WTC11 (cell line): Measurements from ENCODE around the gene RUFY2. TPM values are rescaled to one million over a fixed set of nuclear protein-coding genes. Genes with fewer than 3 reads are reported as not detected.

ENCODE experiments used
- ATAC-seq: fragments of 200-7000 bp; cut with Tn5 transposase; 2 replicates; pipeline ENCODE4 v1.10.0; 2021; ENCODE audit warnings: mild to moderate bottlenecking, moderate library complexity
- CTCF ChIA-PET: fragments of 300-600 bp; sonication (Branson Sonifier 250); formaldehyde crosslinking; loops from one replicate; lab custom pipeline; 2021; ENCODE audit warnings: antibody characterized with exemption; lab: Charles Lee
- POLR2A ChIA-PET: fragments of 350-600 bp; sonication (Branson Sonifier 250); formaldehyde crosslinking; loops from one replicate; lab custom pipeline; 2021; ENCODE audit warnings: antibody characterized with exemption; lab: Charles Lee
- DNase-seq: peaks from one replicate; pipeline ENCODE4 v3.0.0; 2021; ENCODE audit warnings: low spot score
- H3K27ac Mint-ChIP-seq: 2 replicates; pipeline ENCODE4 v1.8.0; 2021; ENCODE audit warnings: mixed read lengths
- H3K27me3 Mint-ChIP-seq: 2 replicates; pipeline ENCODE4 v1.8.0; 2021; ENCODE audit warnings: low read depth, mild to moderate bottlenecking, moderate library complexity, mixed read lengths
- H3K36me3 Mint-ChIP-seq: 2 replicates; pipeline ENCODE4 v1.8.0; 2021; ENCODE audit warnings: mixed read lengths
- H3K4me1 Mint-ChIP-seq: 2 replicates; pipeline ENCODE4 v1.8.0; 2022; ENCODE audit warnings: mixed read lengths
- H3K4me3 Mint-ChIP-seq: 2 replicates; pipeline ENCODE4 v1.8.0; 2021; ENCODE audit warnings: mild to moderate bottlenecking, moderate library complexity, mixed read lengths
- H3K9me3 Mint-ChIP-seq: 2 replicates; pipeline ENCODE4 v1.8.0; 2021; ENCODE audit warnings: mixed read lengths
- ATF1 ChIP-seq: sonication (generic); formaldehyde crosslinking; IDR thresholded peaks from 2 replicates; pipeline ENCODE4 v1.8.1; 2023; ENCODE audit warnings: mild to moderate bottlenecking, moderate library complexity, missing genetic modification reagents
- EMX1 ChIP-seq: fragments of 250-450 bp; sonication (Bioruptor Pico); IDR thresholded peaks from 2 replicates; pipeline ENCODE4 v1.8.0; 2021; ENCODE audit warnings: mild to moderate bottlenecking
- GTF2I ChIP-seq: fragments of 250-450 bp; sonication (Bioruptor Pico); conservative IDR thresholded peaks from 2 replicates; pipeline ENCODE4 v1.4.0; 2021; ENCODE audit warnings: mild to moderate bottlenecking
- IRF2 ChIP-seq: sonication (generic); formaldehyde crosslinking; IDR thresholded peaks from 2 replicates; pipeline ENCODE4 v1.8.0; 2022; ENCODE audit warnings: low read depth, missing genetic modification reagents, borderline replicate concordance
- NFYB ChIP-seq: sonication (generic); formaldehyde crosslinking; conservative IDR thresholded peaks from 2 replicates; pipeline ENCODE4 v1.8.0; 2022; ENCODE audit warnings: low read depth, missing genetic modification reagents
- SMAD4 ChIP-seq: sonication (generic); formaldehyde crosslinking; IDR thresholded peaks from 2 replicates; pipeline ENCODE4 v1.8.0; 2022; ENCODE audit warnings: mild to moderate bottlenecking, missing genetic modification reagents
- ZBTB21 ChIP-seq: sonication (generic); formaldehyde crosslinking; IDR thresholded peaks from 2 replicates; pipeline ENCODE4 v1.8.1; 2023; ENCODE audit warnings: mild to moderate bottlenecking, missing genetic modification reagents, borderline replicate concordance
- ZNF263 ChIP-seq: sonication (generic); formaldehyde crosslinking; IDR thresholded peaks from 2 replicates; pipeline ENCODE4 v1.8.1; 2022; ENCODE audit warnings: low read depth, mild to moderate bottlenecking, moderate library complexity, missing genetic modification reagents
- ZNF416 ChIP-seq: fragments of 250-450 bp; sonication (Bioruptor Pico); IDR thresholded peaks from 2 replicates; pipeline ENCODE4 v1.9.0; 2021; ENCODE audit warnings: mild to moderate bottlenecking, inconsistent platforms
- ZNF423 ChIP-seq: fragments of 250-450 bp; sonication (Bioruptor Pico); IDR thresholded peaks from 2 replicates; pipeline ENCODE4 v2.1.2; 2022; ENCODE audit warnings: mild to moderate bottlenecking, moderate library complexity
- total RNA-seq: library from RNA; stranded (reverse); gene quantifications from 3 replicates; pipeline ENCODE4 v1.2.3, GENCODE V29; 2021
- TF ChIP-seq, protein P1 (sequence below): sonication (generic); formaldehyde crosslinking; IDR thresholded peaks from 2 replicates; pipeline ENCODE4 v1.8.1; 2023; ENCODE audit warnings: mild to moderate bottlenecking, missing genetic modification reagents
- TF ChIP-seq, protein P2 (sequence below): sonication (generic); formaldehyde crosslinking; IDR thresholded peaks from 2 replicates; pipeline ENCODE4 v1.8.1; 2023; ENCODE audit warnings: mild to moderate bottlenecking, missing genetic modification reagents, borderline replicate concordance
- TF ChIP-seq, protein P3 (sequence below): sonication (generic); formaldehyde crosslinking; IDR thresholded peaks from 2 replicates; pipeline ENCODE4 v1.8.0; 2022; ENCODE audit warnings: mild to moderate bottlenecking, missing genetic modification reagents
- TF ChIP-seq, protein P4 (sequence below): sonication (generic); formaldehyde crosslinking; IDR thresholded peaks from 2 replicates; pipeline ENCODE4 v1.8.0; 2023; ENCODE audit warnings: mild to moderate bottlenecking, missing genetic modification reagents
- TF ChIP-seq, protein P5 (sequence below): sonication (generic); formaldehyde crosslinking; IDR thresholded peaks from 2 replicates; pipeline ENCODE4 v1.8.1; 2023; ENCODE audit warnings: mild to moderate bottlenecking, missing genetic modification reagents
- TF ChIP-seq, protein P6 (sequence below): fragments of 250-450 bp; sonication (Bioruptor Pico); IDR thresholded peaks from 2 replicates; pipeline ENCODE4 v1.9.0; 2021; ENCODE audit warnings: moderate library complexity, mild to moderate bottlenecking, inconsistent platforms, borderline replicate concordance

RUFY2 gene
- total RNA-seq, 1 experiment from 2014 or later = 10.3 TPM

DNA sequence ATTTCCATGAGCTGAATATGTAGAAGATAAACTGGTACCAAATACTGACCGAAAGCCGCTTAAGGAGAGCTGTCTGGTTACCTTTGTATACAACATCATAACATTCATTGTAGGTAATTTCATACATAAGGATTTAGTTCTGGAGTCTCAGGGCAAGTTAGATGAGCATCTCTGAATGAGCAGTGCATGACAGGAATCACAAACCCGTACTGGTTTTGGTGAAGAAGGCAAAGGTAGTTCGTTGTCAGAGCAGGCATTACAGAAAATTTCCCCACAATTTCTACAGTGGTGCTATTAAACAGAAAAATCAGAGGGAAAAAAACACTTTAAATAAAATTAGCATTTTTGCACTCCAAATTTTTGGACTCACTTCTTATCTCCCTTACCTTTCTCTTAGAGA lies 61.5 kb downstream of the RUFY2 start (continued):
- TF ChIP-seq, protein P1, sequence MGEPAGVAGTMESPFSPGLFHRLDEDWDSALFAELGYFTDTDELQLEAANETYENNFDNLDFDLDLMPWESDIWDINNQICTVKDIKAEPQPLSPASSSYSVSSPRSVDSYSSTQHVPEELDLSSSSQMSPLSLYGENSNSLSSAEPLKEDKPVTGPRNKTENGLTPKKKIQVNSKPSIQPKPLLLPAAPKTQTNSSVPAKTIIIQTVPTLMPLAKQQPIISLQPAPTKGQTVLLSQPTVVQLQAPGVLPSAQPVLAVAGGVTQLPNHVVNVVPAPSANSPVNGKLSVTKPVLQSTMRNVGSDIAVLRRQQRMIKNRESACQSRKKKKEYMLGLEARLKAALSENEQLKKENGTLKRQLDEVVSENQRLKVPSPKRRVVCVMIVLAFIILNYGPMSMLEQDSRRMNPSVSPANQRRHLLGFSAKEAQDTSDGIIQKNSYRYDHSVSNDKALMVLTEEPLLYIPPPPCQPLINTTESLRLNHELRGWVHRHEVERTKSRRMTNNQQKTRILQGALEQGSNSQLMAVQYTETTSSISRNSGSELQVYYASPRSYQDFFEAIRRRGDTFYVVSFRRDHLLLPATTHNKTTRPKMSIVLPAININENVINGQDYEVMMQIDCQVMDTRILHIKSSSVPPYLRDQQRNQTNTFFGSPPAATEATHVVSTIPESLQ (CRISPR knock-in tag) = no peak
- TF ChIP-seq NFYB (CRISPR knock-in tag) (no peak), ZBTB21 (no peak), ZNF423 (CRISPR knock-in tag) (no peak), GTF2I (CRISPR knock-in tag) (no peak), ZNF263 (CRISPR knock-in tag) (no peak), EMX1 (CRISPR knock-in tag) (no peak)
- TF ChIP-seq, protein P2, sequence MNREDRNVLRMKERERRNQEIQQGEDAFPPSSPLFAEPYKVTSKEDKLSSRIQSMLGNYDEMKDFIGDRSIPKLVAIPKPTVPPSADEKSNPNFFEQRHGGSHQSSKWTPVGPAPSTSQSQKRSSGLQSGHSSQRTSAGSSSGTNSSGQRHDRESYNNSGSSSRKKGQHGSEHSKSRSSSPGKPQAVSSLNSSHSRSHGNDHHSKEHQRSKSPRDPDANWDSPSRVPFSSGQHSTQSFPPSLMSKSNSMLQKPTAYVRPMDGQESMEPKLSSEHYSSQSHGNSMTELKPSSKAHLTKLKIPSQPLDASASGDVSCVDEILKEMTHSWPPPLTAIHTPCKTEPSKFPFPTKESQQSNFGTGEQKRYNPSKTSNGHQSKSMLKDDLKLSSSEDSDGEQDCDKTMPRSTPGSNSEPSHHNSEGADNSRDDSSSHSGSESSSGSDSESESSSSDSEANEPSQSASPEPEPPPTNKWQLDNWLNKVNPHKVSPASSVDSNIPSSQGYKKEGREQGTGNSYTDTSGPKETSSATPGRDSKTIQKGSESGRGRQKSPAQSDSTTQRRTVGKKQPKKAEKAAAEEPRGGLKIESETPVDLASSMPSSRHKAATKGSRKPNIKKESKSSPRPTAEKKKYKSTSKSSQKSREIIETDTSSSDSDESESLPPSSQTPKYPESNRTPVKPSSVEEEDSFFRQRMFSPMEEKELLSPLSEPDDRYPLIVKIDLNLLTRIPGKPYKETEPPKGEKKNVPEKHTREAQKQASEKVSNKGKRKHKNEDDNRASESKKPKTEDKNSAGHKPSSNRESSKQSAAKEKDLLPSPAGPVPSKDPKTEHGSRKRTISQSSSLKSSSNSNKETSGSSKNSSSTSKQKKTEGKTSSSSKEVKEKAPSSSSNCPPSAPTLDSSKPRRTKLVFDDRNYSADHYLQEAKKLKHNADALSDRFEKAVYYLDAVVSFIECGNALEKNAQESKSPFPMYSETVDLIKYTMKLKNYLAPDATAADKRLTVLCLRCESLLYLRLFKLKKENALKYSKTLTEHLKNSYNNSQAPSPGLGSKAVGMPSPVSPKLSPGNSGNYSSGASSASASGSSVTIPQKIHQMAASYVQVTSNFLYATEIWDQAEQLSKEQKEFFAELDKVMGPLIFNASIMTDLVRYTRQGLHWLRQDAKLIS = no peak

DNA sequence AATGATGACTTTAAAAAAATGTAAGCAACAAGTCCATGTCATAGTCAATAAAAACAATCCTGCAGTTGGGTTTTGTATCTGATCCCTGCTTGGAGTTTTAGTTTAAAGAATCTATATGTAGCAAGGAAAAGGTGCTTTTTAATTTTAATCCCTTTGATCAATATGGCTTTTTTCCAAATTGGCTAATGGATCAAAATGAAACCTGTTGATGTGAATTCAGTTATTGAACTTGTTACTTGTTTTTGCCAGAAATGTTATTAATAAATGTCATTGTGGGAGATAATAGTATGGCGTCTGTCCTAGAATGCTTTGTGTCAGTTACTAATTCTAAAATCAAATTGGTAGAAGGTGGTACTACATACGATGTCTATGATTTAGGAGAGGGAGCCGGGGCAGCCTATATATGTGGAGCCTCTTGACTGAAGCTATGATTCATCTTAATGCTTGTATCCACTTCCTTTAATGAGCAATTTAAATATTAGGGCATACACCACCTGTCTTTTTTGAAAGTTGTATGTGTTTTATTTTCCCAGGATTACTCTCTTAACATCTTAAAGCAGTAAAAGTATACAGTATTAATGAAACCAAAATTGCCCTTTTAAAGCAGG lies 64.1 kb downstream of the RUFY2 start:
- Mint-ChIP-seq H3K9me3 (no peaks in the 10 kb centered on the region), H3K27ac (no peak overlapping the region), H3K4me3 (no peak overlapping the region), H3K27me3 (no peaks in the 10 kb centered on the region), H3K36me3 (peaks cover 53% of the 10 kb centered on the region), H3K4me1 (no peaks in the 10 kb centered on the region)
- ChIA-PET CTCF (no interaction called here), POLR2A (no interaction called here)
- DNase-seq = no peak
- TF ChIP-seq ATF1 = no peak
- no peak for TF ChIP-seq SMAD4 (CRISPR knock-in tag)
- TF ChIP-seq, protein P3, sequence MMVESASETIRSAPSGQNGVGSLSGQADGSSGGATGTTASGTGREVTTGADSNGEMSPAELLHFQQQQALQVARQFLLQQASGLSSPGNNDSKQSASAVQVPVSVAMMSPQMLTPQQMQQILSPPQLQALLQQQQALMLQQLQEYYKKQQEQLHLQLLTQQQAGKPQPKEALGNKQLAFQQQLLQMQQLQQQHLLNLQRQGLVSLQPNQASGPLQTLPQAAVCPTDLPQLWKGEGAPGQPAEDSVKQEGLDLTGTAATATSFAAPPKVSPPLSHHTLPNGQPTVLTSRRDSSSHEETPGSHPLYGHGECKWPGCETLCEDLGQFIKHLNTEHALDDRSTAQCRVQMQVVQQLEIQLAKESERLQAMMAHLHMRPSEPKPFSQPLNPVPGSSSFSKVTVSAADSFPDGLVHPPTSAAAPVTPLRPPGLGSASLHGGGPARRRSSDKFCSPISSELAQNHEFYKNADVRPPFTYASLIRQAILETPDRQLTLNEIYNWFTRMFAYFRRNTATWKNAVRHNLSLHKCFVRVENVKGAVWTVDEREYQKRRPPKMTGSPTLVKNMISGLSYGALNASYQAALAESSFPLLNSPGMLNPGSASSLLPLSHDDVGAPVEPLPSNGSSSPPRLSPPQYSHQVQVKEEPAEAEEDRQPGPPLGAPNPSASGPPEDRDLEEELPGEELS (CRISPR knock-in tag) = no peak
- TF ChIP-seq, protein P4, sequence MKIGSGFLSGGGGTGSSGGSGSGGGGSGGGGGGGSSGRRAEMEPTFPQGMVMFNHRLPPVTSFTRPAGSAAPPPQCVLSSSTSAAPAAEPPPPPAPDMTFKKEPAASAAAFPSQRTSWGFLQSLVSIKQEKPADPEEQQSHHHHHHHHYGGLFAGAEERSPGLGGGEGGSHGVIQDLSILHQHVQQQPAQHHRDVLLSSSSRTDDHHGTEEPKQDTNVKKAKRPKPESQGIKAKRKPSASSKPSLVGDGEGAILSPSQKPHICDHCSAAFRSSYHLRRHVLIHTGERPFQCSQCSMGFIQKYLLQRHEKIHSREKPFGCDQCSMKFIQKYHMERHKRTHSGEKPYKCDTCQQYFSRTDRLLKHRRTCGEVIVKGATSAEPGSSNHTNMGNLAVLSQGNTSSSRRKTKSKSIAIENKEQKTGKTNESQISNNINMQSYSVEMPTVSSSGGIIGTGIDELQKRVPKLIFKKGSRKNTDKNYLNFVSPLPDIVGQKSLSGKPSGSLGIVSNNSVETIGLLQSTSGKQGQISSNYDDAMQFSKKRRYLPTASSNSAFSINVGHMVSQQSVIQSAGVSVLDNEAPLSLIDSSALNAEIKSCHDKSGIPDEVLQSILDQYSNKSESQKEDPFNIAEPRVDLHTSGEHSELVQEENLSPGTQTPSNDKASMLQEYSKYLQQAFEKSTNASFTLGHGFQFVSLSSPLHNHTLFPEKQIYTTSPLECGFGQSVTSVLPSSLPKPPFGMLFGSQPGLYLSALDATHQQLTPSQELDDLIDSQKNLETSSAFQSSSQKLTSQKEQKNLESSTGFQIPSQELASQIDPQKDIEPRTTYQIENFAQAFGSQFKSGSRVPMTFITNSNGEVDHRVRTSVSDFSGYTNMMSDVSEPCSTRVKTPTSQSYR (CRISPR knock-in tag) = no peak
- TF ChIP-seq, protein P5, sequence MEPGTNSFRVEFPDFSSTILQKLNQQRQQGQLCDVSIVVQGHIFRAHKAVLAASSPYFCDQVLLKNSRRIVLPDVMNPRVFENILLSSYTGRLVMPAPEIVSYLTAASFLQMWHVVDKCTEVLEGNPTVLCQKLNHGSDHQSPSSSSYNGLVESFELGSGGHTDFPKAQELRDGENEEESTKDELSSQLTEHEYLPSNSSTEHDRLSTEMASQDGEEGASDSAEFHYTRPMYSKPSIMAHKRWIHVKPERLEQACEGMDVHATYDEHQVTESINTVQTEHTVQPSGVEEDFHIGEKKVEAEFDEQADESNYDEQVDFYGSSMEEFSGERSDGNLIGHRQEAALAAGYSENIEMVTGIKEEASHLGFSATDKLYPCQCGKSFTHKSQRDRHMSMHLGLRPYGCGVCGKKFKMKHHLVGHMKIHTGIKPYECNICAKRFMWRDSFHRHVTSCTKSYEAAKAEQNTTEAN (CRISPR knock-in tag) = no peak
- TF ChIP-seq, protein P1 (CRISPR knock-in tag) = no peak
- TF ChIP-seq ZBTB21 = no peak
- TF ChIP-seq ZNF416 (CRISPR knock-in tag) = no peak
- TF ChIP-seq, protein P6, sequence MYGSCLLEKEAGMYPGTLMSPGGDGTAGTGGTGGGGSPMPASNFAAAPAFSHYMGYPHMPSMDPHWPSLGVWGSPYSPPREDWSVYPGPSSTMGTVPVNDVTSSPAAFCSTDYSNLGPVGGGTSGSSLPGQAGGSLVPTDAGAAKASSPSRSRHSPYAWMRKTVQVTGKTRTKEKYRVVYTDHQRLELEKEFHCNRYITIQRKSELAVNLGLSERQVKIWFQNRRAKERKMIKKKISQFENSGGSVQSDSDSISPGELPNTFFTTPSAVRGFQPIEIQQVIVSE (CRISPR knock-in tag) = no peak
- TF ChIP-seq IRF2 (CRISPR knock-in tag) = no peak
- no peak for ATAC-seq
